ENCODE measurements around the gene CHSY1. TPM values are rescaled to one million over a fixed set of nuclear protein-coding genes. Genes with fewer than 3 reads are reported as not detected.

Gene CHSY1
- total and polyA plus RNA-seq, 10 of the 15 experiments (the other 5 are each of a cell fraction or from before 2014, with no cell fraction given): 1.4 to 31.2 (median 10.5) TPM

DNA sequence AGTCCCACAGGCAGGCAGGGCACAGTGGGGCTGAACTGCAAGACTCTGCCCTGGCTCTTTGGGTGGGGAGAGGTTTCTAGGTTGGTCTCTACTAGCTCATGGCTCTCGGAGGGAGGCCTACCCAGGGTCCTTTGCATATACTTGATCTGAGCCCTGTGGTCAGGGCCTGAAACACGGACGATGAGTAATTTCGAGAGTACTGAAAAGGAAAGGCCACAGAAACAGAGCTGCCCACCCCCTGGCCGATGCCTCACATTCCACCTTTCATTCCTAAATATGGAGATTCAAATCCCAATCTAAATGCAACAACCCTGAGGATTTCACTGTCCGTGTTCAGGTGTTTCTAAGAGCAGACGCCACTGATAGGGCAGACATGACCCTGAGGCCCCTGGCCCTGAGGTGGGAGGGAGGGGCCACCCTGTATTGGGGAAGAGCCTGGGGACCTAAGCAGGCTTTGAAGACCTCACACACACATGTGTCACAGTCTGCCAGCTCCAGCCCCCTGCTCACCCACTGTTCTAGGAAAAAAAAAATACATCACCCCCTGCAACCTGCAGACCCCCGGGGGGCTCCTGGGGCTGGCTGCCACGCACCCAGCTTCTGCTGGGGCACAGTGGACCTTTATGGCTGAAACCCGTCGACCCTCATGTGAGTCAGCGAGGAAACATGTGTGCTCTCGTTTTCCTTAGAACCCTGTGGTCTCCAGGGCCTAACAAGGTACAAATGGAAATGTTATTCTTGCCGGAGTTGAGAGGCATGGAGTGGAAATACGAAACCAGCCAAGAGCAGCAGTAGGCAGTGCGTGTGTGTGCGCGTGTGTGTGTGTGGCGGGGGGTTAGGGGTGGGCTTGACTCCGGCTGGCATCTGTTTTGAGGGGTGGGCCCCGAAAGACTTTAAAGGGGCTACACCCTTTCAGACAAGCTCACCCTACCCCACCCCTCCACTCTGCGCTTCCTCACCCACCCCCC, 112.7 kb downstream of the CHSY1 start:
- H3K36me3 ChIP-seq (ENCODE audit: control insufficient read depth in 2 of 2, insufficient read depth in 2 of 2, low read length in 1 of 2): no peaks in the 10 kb centered on the region
- H3K79me2 ChIP-seq (ENCODE audit: control insufficient read depth, insufficient read depth, low read length): no peaks in the 10 kb centered on the region
- DNase-seq (ENCODE audit: low read depth, low spot score): peak; percentile 48
- ChIA-PET CTCF (interaction anchor here (0.6 to 1.6 kb wide), 11 partner anchors 10 to 119 kb away, joined by 3 to 6 read pairs (median 4); no protein-coding TSS in a partner anchor), RAD21 (ENCODE audit: unreplicated experiment) (interaction anchor here (0.8 to 2.1 kb wide), 7 partner anchors 10 to 113 kb away, joined by 3 to 10 read pairs (median 5); partner anchors contain the start of gene CHSY1), POLR2A (interaction anchor here (0.7 to 1.6 kb wide), 5 partner anchors 11 to 113 kb away, joined by 4 to 9 read pairs (median 5); partner anchors contain the start of gene CHSY1), SMC1A (ENCODE audit: uncharacterized antibody, unreplicated experiment) (interaction anchor here (0.7 to 3.7 kb wide), 11 partner anchors 9 to 131 kb away, joined by 3 to 41 read pairs (median 3); partner anchors contain the start of gene CHSY1)
- no peak overlapping the region for H3K9ac ChIP-seq (ENCODE audit: control insufficient read depth, insufficient read depth, low read length)
- intact Hi-C loops (cut with micrococcal nuclease; ENCODE audit: unreplicated experiment): no loop called here
- peak; percentile 85 for FAIRE-seq
- ATAC-seq: peak; percentile 82
- BruUV-seq (replicated peaks): no TSS peak
- peak overlapping the region; percentile 24 for H3K4me2 ChIP-seq (ENCODE audit: control insufficient read depth, insufficient read depth)
- H2AFZ ChIP-seq (ENCODE audit: control insufficient read depth, low read depth, low read length): no peak overlapping the region; the same call in 1 of the 2 replicates
- no peak overlapping the region for H3K4me3 ChIP-seq
- WGBS (ENCODE audit: insufficient coverage, insufficient replicate concordance, low lambda C conversion rate, missing lambda C conversion rate): 53% methylated on average over 21 of the region's 22 CpGs
- in situ Hi-C loops (cut with MboI): no loop called here
- peak overlapping the region; percentile 4; the same call in 1 of the 2 replicates for H3K27ac ChIP-seq (ENCODE audit: control insufficient read depth, insufficient read depth)
- H4K20me1 ChIP-seq (ENCODE audit: control insufficient read depth, insufficient read depth): no peaks in the 10 kb centered on the region
- no peaks in the 10 kb centered on the region for H3K27me3 ChIP-seq (replicated peaks in 1 of 2; ENCODE audit: control insufficient read depth in 2 of 2, insufficient read depth in 2 of 2, low read length in 1 of 2)
- H3K9me3 ChIP-seq (replicated peaks; ENCODE audit: control insufficient read depth, insufficient read depth, low read length): no peaks in the 10 kb centered on the region; the same call in 2 of the 3 replicates
- H3K4me1 ChIP-seq (ENCODE audit: control insufficient read depth, insufficient read depth, low read length): peaks cover 58% of the 10 kb centered on the region
- TF ChIP-seq YY1 (IDR thresholded peaks at IDR 0.05; ENCODE audit: low read depth, low read length): 0 out of 2 replicates have a peak, but pooled peaks have one; percentile 15
- TF ChIP-seq MYB (IDR thresholded peaks at IDR 0.05; ENCODE audit: borderline replicate concordance, low read depth, low read length): no peak
- no peak for TF ChIP-seq SPI1 (IDR thresholded peaks at IDR 0.05; ENCODE audit: borderline replicate concordance, insufficient read depth, low read depth, low read length)
- TF ChIP-seq EP300 (IDR thresholded peaks at IDR 0.05; ENCODE audit: borderline replicate concordance in 1 of 2, control insufficient read depth in 1 of 2, low read depth in 2 of 2, low read length in 2 of 2): peak; percentile 71 to 76
- TF ChIP-seq, protein P1, sequence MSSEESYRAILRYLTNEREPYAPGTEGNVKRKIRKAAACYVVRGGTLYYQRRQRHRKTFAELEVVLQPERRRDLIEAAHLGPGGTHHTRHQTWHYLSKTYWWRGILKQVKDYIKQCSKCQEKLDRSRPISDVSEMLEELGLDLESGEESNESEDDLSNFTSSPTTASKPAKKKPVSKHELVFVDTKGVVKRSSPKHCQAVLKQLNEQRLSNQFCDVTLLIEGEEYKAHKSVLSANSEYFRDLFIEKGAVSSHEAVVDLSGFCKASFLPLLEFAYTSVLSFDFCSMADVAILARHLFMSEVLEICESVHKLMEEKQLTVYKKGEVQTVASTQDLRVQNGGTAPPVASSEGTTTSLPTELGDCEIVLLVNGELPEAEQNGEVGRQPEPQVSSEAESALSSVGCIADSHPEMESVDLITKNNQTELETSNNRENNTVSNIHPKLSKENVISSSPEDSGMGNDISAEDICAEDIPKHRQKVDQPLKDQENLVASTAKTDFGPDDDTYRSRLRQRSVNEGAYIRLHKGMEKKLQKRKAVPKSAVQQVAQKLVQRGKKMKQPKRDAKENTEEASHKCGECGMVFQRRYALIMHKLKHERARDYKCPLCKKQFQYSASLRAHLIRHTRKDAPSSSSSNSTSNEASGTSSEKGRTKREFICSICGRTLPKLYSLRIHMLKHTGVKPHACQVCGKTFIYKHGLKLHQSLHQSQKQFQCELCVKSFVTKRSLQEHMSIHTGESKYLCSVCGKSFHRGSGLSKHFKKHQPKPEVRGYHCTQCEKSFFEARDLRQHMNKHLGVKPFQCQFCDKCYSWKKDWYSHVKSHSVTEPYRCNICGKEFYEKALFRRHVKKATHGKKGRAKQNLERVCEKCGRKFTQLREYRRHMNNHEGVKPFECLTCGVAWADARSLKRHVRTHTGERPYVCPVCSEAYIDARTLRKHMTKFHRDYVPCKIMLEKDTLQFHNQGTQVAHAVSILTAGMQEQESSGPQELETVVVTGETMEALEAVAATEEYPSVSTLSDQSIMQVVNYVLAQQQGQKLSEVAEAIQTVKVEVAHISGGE (CRISPR knock-in tag; IDR thresholded peaks at IDR 0.05): no peak
- TF ChIP-seq, protein P2, sequence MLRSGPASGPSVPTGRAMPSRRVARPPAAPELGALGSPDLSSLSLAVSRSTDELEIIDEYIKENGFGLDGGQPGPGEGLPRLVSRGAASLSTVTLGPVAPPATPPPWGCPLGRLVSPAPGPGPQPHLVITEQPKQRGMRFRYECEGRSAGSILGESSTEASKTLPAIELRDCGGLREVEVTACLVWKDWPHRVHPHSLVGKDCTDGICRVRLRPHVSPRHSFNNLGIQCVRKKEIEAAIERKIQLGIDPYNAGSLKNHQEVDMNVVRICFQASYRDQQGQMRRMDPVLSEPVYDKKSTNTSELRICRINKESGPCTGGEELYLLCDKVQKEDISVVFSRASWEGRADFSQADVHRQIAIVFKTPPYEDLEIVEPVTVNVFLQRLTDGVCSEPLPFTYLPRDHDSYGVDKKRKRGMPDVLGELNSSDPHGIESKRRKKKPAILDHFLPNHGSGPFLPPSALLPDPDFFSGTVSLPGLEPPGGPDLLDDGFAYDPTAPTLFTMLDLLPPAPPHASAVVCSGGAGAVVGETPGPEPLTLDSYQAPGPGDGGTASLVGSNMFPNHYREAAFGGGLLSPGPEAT (IDR thresholded peaks at IDR 0.05; ENCODE audit: low read depth): 0 out of 2 replicates have a peak, but pooled peaks have one; percentile 36
- TF ChIP-seq MEF2B (IDR thresholded peaks at IDR 0.05; ENCODE audit: partially characterized antibody, poor library complexity, severe bottlenecking): peak; percentile 23
- TF ChIP-seq, protein P3, sequence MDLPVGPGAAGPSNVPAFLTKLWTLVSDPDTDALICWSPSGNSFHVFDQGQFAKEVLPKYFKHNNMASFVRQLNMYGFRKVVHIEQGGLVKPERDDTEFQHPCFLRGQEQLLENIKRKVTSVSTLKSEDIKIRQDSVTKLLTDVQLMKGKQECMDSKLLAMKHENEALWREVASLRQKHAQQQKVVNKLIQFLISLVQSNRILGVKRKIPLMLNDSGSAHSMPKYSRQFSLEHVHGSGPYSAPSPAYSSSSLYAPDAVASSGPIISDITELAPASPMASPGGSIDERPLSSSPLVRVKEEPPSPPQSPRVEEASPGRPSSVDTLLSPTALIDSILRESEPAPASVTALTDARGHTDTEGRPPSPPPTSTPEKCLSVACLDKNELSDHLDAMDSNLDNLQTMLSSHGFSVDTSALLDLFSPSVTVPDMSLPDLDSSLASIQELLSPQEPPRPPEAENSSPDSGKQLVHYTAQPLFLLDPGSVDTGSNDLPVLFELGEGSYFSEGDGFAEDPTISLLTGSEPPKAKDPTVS (IDR thresholded peaks at IDR 0.05; ENCODE audit: low read depth, low read length): no peak
- TF ChIP-seq IRF4 (IDR thresholded peaks at IDR 0.05; ENCODE audit: low read depth, low read length): peak; percentile 97
- no peak; the same call in 1 of the 2 replicates for TF ChIP-seq ZBED1 (IDR thresholded peaks at IDR 0.05; ENCODE audit: borderline replicate concordance)
- no peak for TF ChIP-seq RCOR1 (conservative IDR thresholded peaks at IDR 0.05; ENCODE audit: low read depth, low read length)

All from GM12878 (cell line).